ENCODE data around the gene RPS3. TPM values are rescaled to one million over a fixed set of nuclear protein-coding genes. Genes with fewer than 3 reads are reported as not detected.

Gene RPS3
- total and polyA plus RNA-seq, 2 of the 13 experiments (the other 11 are each of a cell fraction or from before 2014, with no cell fraction given), result 2,143 to 3,616 TPM

GRCh38 chr11:75351541-75351790 is 47.9 kb upstream of the RPS3 start, which contains the start of gene ARRB1 (continued):
- TF ChIP-seq TERF1 (CRISPR knock-in tag; IDR thresholded peaks at IDR 0.05) (no peak), KDM2A (CRISPR knock-in tag; IDR thresholded peaks at IDR 0.05; ENCODE audit: borderline replicate concordance, low read depth) (no peak), TFDP1 (CRISPR knock-in tag; IDR thresholded peaks at IDR 0.05; ENCODE audit: borderline replicate concordance) (no peak), ZNF691 (CRISPR knock-in tag; IDR thresholded peaks at IDR 0.05; ENCODE audit: borderline replicate concordance, low read depth) (peak; percentile 15; the same call in 1 of the 2 replicates), MED1 (CRISPR knock-in tag; IDR thresholded peaks at IDR 0.05) (peak; percentile 8; the same call in 1 of the 2 replicates), ZNF781 (CRISPR knock-in tag; IDR thresholded peaks at IDR 0.05; ENCODE audit: borderline replicate concordance, not compliant biosample characterization) (no peak), NPAS2 (CRISPR knock-in tag; IDR thresholded peaks at IDR 0.05; ENCODE audit: borderline replicate concordance) (no peak), HNRNPUL1 (IDR thresholded peaks at IDR 0.05; ENCODE audit: low read depth, low read length) (no peak), SATB2 (CRISPR knock-in tag; IDR thresholded peaks at IDR 0.05) (no peak), TEAD2 (CRISPR knock-in tag; IDR thresholded peaks at IDR 0.05) (no peak), ZC3H13 (CRISPR knock-in tag; IDR thresholded peaks at IDR 0.05) (no peak), ZNF678 (CRISPR knock-in tag; IDR thresholded peaks at IDR 0.05) (peak; percentile 56; the same call in 1 of the 2 replicates), WIZ (CRISPR knock-in tag; IDR thresholded peaks at IDR 0.05) (no peak), ZHX1 (CRISPR knock-in tag; IDR thresholded peaks at IDR 0.05; ENCODE audit: low read depth) (no peak), MXD4 (CRISPR knock-in tag; IDR thresholded peaks at IDR 0.05) (no peak), SMARCE1 (IDR thresholded peaks at IDR 0.05; ENCODE audit: borderline replicate concordance) (no peak), ZNF354B (CRISPR knock-in tag; IDR thresholded peaks at IDR 0.05) (no peak), ZBTB10 (CRISPR knock-in tag; IDR thresholded peaks at IDR 0.05; ENCODE audit: borderline replicate concordance) (no peak), GTF2F1 (IDR thresholded peaks at IDR 0.05; ENCODE audit: low read length) (no peak), ZFP62 (CRISPR knock-in tag; IDR thresholded peaks at IDR 0.05) (no peak), TRIM24 (CRISPR knock-in tag; IDR thresholded peaks at IDR 0.05) (no peak), SP5 (CRISPR knock-in tag; IDR thresholded peaks at IDR 0.05; ENCODE audit: borderline replicate concordance, low read depth) (peak; percentile 60; the same call in 1 of the 2 replicates), EEA1 (CRISPR knock-in tag; IDR thresholded peaks at IDR 0.05; ENCODE audit: borderline replicate concordance) (no peak), RFX5 (IDR thresholded peaks at IDR 0.05; ENCODE audit: low read depth, low read length) (no peak), MIER2 (CRISPR knock-in tag; IDR thresholded peaks at IDR 0.05) (no peak)

All from HepG2 (cell line).